ENCODE results near the gene CCIN.

DNA sequence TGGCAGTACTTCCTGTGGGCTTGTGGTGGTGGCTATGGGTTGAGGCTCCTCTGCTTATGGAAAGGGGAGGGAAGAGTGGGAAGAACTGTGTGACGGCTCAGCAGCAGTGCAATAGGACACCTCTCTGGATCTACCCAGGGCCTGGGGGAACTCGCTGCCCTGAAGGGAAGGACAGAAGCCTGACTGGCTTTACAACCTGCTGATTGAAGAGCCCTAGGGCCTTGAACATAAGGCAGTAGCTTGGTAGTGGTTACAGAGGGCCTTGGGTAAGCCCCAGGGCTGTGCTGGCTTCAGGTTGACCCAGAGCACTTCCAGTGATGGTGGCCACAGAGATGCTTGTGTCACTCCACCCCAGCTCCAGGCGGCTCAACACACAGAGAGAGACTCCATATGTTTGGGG, 5.5 kb downstream of the CCIN start:
- TF ChIP-seq, protein P1, sequence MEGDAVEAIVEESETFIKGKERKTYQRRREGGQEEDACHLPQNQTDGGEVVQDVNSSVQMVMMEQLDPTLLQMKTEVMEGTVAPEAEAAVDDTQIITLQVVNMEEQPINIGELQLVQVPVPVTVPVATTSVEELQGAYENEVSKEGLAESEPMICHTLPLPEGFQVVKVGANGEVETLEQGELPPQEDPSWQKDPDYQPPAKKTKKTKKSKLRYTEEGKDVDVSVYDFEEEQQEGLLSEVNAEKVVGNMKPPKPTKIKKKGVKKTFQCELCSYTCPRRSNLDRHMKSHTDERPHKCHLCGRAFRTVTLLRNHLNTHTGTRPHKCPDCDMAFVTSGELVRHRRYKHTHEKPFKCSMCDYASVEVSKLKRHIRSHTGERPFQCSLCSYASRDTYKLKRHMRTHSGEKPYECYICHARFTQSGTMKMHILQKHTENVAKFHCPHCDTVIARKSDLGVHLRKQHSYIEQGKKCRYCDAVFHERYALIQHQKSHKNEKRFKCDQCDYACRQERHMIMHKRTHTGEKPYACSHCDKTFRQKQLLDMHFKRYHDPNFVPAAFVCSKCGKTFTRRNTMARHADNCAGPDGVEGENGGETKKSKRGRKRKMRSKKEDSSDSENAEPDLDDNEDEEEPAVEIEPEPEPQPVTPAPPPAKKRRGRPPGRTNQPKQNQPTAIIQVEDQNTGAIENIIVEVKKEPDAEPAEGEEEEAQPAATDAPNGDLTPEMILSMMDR (IDR thresholded peaks at IDR 0.05), result no peak
- TF ChIP-seq EZH2phosphoT487 (IDR thresholded peaks at IDR 0.05), result no peak

Measured in neural progenitor cell (in vitro differentiated cells).